ENCODE measurements around the gene FMN1.

The FMN1 gene

GRCh38 chr15:33119865-33120264 lies 74.6 kb downstream of the FMN1 start:
- no peak for TF ChIP-seq ZFX (IDR thresholded peaks at IDR 0.05)
- H3K27ac ChIP-seq: no peak overlapping the region

GRCh38 chr15:33119273-33119672 lies 75.2 kb downstream of the FMN1 start:
- TF ChIP-seq CTCF (conservative IDR thresholded peaks at IDR 0.05) (no peak), ZFX (IDR thresholded peaks at IDR 0.05) (no peak)
- H3K27ac ChIP-seq: no peak overlapping the region

- H3K27ac ChIP-seq: no peak overlapping the region
- no peak for TF ChIP-seq ZFX (IDR thresholded peaks at IDR 0.05)
- TF ChIP-seq CTCF (conservative IDR thresholded peaks at IDR 0.05): no peak
Observed at GRCh38 chr15:33116198-33116597, 78.3 kb downstream of the FMN1 start.

- no peak overlapping the region for H3K27ac ChIP-seq
- TF ChIP-seq CTCF (conservative IDR thresholded peaks at IDR 0.05) (no peak), ZFX (IDR thresholded peaks at IDR 0.05) (no peak)
Observed at GRCh38 chr15:33115191-33115861, 79.2 kb downstream of the FMN1 start.

GRCh38 chr15:33114374-33114717 lies 80.2 kb downstream of the FMN1 start:
- no peak for TF ChIP-seq ZFX (IDR thresholded peaks at IDR 0.05)
- TF ChIP-seq CTCF (conservative IDR thresholded peaks at IDR 0.05): no peak
- no peak overlapping the region for H3K27ac ChIP-seq

GRCh38 chr15:33113666-33114373 lies 80.7 kb downstream of the FMN1 start:
- TF ChIP-seq ZFX (IDR thresholded peaks at IDR 0.05) (no peak), CTCF (conservative IDR thresholded peaks at IDR 0.05) (no peak)
- H3K27ac ChIP-seq: no peak overlapping the region

GRCh38 chr15:33112541-33113105 lies 81.9 kb downstream of the FMN1 start:
- no peak overlapping the region for H3K27ac ChIP-seq
- TF ChIP-seq ZFX (IDR thresholded peaks at IDR 0.05) (no peak), CTCF (conservative IDR thresholded peaks at IDR 0.05) (no peak)

All from C4-2B (cell line).